GM21723 (cell line): ENCODE results near the gene TGM5.
"Not testable (repeated sequence)": the region's sequence is repeated elsewhere in the genome, so short reads cannot be mapped to it uniquely, and the experiment has no call there.

Experiments
- ATAC-seq: cut with Tn5 transposase; IDR thresholded peaks from one replicate; pipeline ENCODE4 v1.9.1; 2021; ENCODE audit warnings: mild to moderate bottlenecking, moderate library complexity; ENCODE audit not compliant: unreplicated experiment

Gene TGM5

GRCh38 chr15:43246261-43246774, 20.4 kb downstream of the TGM5 start:
- ATAC-seq: no peak

GRCh38 chr15:43244092-43244491, 22.6 kb downstream of the TGM5 start:
- ATAC-seq: no peak

- no peak for ATAC-seq
These were observed 23.6 kb downstream of the TGM5 start for GRCh38 chr15:43243020-43243645.

GRCh38 chr15:43242616-43243015, 24.1 kb downstream of the TGM5 start:
- ATAC-seq: no peak

- no peak for ATAC-seq
These were observed 25.6 kb downstream of the TGM5 start for GRCh38 chr15:43241100-43241499.

- ATAC-seq: no peak
These were observed 26.8 kb downstream of the TGM5 start for GRCh38 chr15:43239732-43240491.

GRCh38 chr15:43238671-43239131, 28.0 kb downstream of the TGM5 start:
- ATAC-seq: no peak

GRCh38 chr15:43237842-43238470, 28.8 kb downstream of the TGM5 start:
- ATAC-seq: no peak

- ATAC-seq: no peak
These were observed 31.2 kb downstream of the TGM5 start for GRCh38 chr15:43235536-43235935.

- no peak for ATAC-seq
These were observed 34.3 kb downstream of the TGM5 start for GRCh38 chr15:43232289-43232874.

GRCh38 chr15:43230640-43231115, 36.0 kb downstream of the TGM5 start:
- ATAC-seq: no peak

GRCh38 chr15:43229977-43230376, 36.8 kb downstream of the TGM5 start:
- ATAC-seq: no peak

- no peak for ATAC-seq
These were observed 40.1 kb downstream of the TGM5 start for GRCh38 chr15:43226436-43227305.

- ATAC-seq: not testable (repeated sequence)
These were observed 40.8 kb downstream of the TGM5 start for GRCh38 chr15:43225950-43226255.

- ATAC-seq: no peak
These were observed 41.4 kb downstream of the TGM5 start for GRCh38 chr15:43225201-43225949.

GRCh38 chr15:43221422-43221821, 45.3 kb downstream of the TGM5 start:
- ATAC-seq: no peak

GRCh38 chr15:43220991-43221403, 45.7 kb downstream of the TGM5 start, which contains the start of gene EPB42:
Gene EPB42, minus strand, starts transcription at chr15:43221018. Its CDS starts 193 bp downstream, at chr15:43220825.
- ATAC-seq: no peak

GRCh38 chr15:43219929-43220928, 46.5 kb downstream of the TGM5 start:
- ATAC-seq: no peak
